C4-2B (cell line): Measurements from ENCODE around the gene ATG4D.

Experiments used
- ZFX ChIP-seq: fragments of 450-650 bp; IDR thresholded peaks from 2 replicates; pipeline ENCODE4 v1.6.1; 2017
- TF ChIP-seq, protein P1 (sequence below): fragments of 450-650 bp; conservative IDR thresholded peaks from 2 replicates; pipeline ENCODE4 v1.5.1; 2017; ENCODE audit warnings: mild to moderate bottlenecking

DNA sequence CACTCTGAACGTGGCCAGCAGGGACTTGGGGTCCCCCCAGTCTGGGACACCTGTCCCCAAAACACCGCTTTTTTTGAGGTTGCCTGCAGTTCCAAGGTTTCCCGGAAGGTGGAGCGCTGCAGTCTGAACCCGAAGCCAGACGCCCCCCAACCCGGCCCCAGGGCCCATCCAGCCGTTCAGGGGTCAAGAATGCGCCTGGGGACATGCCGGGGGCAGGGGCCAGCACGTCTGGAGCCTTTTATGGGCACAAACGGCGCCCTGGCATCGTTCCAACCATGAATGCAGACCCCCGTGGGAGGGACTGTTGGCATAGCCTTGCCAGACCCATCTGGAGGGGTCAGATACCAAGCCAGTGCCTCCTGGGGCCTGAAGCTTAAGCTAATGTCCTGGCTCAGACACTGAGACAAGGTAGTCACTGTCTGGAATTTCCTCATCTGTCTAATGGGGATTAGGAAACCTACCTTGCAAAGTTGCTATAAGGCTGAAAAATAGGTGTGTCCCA lies 33.4 kb upstream of the ATG4D start:
- TF ChIP-seq, protein P1, sequence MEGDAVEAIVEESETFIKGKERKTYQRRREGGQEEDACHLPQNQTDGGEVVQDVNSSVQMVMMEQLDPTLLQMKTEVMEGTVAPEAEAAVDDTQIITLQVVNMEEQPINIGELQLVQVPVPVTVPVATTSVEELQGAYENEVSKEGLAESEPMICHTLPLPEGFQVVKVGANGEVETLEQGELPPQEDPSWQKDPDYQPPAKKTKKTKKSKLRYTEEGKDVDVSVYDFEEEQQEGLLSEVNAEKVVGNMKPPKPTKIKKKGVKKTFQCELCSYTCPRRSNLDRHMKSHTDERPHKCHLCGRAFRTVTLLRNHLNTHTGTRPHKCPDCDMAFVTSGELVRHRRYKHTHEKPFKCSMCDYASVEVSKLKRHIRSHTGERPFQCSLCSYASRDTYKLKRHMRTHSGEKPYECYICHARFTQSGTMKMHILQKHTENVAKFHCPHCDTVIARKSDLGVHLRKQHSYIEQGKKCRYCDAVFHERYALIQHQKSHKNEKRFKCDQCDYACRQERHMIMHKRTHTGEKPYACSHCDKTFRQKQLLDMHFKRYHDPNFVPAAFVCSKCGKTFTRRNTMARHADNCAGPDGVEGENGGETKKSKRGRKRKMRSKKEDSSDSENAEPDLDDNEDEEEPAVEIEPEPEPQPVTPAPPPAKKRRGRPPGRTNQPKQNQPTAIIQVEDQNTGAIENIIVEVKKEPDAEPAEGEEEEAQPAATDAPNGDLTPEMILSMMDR, result peak; percentile 73
- TF ChIP-seq ZFX, result no peak
